GM18861 (cell line): ENCODE measurements around the gene PXDC1.
"Not testable (repeated sequence)": the region's sequence is repeated elsewhere in the genome, so short reads cannot be mapped to it uniquely, and the experiment has no call there.

Source experiments
- ATAC-seq: cut with Tn5 transposase; IDR thresholded peaks from one replicate; pipeline ENCODE4 v1.9.1; 2021; ENCODE audit not compliant: unreplicated experiment

The PXDC1 gene

DNA sequence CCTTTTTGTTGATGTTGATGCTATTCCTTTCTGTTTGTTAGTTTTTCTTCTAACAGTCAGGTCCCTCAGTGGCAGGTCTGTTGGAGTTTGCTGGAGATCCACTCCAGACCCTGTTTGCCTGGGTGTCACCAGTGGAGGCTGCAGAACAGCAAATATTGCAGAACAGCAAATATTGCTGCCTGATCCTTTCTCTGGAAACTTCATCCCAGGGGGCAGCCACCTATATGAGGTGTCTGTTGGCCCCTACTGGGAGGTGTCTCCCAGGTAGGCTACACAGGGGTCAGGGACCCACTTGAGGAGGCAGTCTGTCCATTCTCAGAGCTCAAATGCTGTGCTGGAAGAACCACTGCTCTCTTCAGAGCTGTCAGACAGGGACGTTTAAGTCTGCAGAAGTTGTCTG, 74.2 kb downstream of the PXDC1 start:
- not testable (repeated sequence) for ATAC-seq
